Measurements from ENCODE around the gene CBFA2T3.

DNA sequence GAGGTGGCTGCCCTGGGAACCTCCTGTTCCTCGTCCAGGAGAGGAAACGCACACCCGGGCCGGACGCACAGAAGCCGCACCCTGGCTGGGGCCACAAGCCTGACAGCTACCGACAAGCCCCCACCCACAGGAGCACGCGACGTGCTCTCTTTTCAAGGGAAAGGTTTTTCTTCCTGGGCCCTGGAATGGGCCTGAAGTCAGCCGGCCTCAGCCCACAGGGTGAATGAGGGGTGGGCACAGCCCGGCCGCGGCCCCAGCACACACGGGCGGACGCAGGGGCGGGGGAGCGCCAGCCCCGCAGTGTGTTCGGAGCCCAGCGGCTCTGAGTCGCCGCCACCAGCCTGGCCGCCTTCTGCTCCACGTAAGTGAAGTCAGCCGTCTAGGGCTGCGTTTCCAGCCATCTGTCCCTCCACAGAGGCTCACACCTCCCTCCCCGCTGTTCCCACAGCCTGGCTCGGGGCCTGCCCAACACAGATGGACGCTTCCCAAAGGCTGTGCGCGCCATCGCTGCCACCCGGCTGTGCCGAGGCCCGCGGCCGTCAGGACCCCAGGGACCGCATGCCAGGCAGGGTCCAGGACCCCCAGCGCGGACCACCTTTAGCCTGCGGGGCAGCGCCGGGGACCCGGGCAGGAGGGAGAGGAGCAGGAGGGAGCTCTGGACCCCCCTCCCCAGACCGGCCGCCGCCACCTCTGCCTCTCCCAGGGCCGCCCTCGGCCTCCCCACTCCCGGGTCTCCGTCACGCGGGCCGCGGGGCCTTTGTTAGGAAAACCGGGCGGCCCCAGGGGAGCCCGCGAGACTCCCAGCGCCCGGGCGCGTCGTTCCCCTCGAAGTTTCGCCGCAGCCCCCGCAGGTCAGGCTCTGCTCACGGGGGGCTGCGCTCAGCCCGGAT is 36.8 kb downstream of the CBFA2T3 start:
- TF ChIP-seq, protein P1, sequence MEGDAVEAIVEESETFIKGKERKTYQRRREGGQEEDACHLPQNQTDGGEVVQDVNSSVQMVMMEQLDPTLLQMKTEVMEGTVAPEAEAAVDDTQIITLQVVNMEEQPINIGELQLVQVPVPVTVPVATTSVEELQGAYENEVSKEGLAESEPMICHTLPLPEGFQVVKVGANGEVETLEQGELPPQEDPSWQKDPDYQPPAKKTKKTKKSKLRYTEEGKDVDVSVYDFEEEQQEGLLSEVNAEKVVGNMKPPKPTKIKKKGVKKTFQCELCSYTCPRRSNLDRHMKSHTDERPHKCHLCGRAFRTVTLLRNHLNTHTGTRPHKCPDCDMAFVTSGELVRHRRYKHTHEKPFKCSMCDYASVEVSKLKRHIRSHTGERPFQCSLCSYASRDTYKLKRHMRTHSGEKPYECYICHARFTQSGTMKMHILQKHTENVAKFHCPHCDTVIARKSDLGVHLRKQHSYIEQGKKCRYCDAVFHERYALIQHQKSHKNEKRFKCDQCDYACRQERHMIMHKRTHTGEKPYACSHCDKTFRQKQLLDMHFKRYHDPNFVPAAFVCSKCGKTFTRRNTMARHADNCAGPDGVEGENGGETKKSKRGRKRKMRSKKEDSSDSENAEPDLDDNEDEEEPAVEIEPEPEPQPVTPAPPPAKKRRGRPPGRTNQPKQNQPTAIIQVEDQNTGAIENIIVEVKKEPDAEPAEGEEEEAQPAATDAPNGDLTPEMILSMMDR (IDR thresholded peaks at IDR 0.05; ENCODE audit: insufficient read depth, low read depth, low read length): no peak
- peak; percentile 99 for TF ChIP-seq EZH2 (IDR thresholded peaks at IDR 0.05; ENCODE audit: insufficient read depth, low read length)

Measured in astrocyte (in vitro differentiated cells and primary cell).